GM19035 (cell line): ENCODE data around the gene DENND5A.

Source experiments
- ATAC-seq: cut with Tn5 transposase; IDR thresholded peaks from one replicate; pipeline ENCODE4 v1.9.1; 2021; ENCODE audit not compliant: unreplicated experiment

DENND5A gene

GRCh38 chr11:9141186-9141585 lies 124.0 kb downstream of the DENND5A start:
- no peak for ATAC-seq

GRCh38 chr11:9139628-9140357 lies 125.4 kb downstream of the DENND5A start:
- no peak for ATAC-seq

GRCh38 chr11:9138612-9139579 lies 126.3 kb downstream of the DENND5A start:
- ATAC-seq, result no peak

- ATAC-seq, result peak; percentile 15
These were observed 127.1 kb downstream of the DENND5A start for GRCh38 chr11:9138133-9138453.

- peak; percentile 94 for ATAC-seq
These were observed 127.6 kb downstream of the DENND5A start for GRCh38 chr11:9137293-9138132.

- ATAC-seq, result no peak
These were observed 128.4 kb downstream of the DENND5A start for GRCh38 chr11:9136741-9137140.

GRCh38 chr11:9133956-9134355 lies 131.2 kb downstream of the DENND5A start:
- no peak for ATAC-seq

- ATAC-seq, result no peak
These were observed 132.8 kb downstream of the DENND5A start for GRCh38 chr11:9132203-9132878.

- no peak for ATAC-seq
These were observed 134.9 kb downstream of the DENND5A start for GRCh38 chr11:9130297-9130696.

GRCh38 chr11:9126636-9127035 lies 138.5 kb downstream of the DENND5A start:
- ATAC-seq, result no peak

GRCh38 chr11:9125185-9125886 lies 139.8 kb downstream of the DENND5A start:
- no peak for ATAC-seq

- ATAC-seq, result no peak
These were observed 141.4 kb downstream of the DENND5A start for GRCh38 chr11:9123595-9124304.

GRCh38 chr11:9121469-9121796 lies 143.7 kb downstream of the DENND5A start:
- ATAC-seq, result no peak

GRCh38 chr11:9120664-9121468 lies 144.3 kb downstream of the DENND5A start:
- no peak for ATAC-seq

GRCh38 chr11:9118277-9118676 lies 146.9 kb downstream of the DENND5A start:
- no peak for ATAC-seq

- no peak for ATAC-seq
These were observed 153.1 kb downstream of the DENND5A start for GRCh38 chr11:9112075-9112474.

- no peak for ATAC-seq
These were observed 155.1 kb downstream of the DENND5A start for GRCh38 chr11:9109858-9110731.

- ATAC-seq, result no peak
These were observed 160.6 kb downstream of the DENND5A start for GRCh38 chr11:9104580-9104979.
